Measurements from ENCODE around the gene BMPR1A. TPM values are rescaled to one million over a fixed set of nuclear protein-coding genes. Genes with fewer than 3 reads are reported as not detected.

Gene BMPR1A
- total and polyA plus RNA-seq, 9 of the 15 experiments (the other 6 are each of a cell fraction or from before 2014, with no cell fraction given): 1.6 to 17.5 (median 9.1) TPM

- Histone ChIP-seq H4K20me1 (replicated peaks; ENCODE audit: control insufficient read depth, insufficient read depth, low read length) (no peaks in the 10 kb centered on the region), H3K27ac (ENCODE audit: extremely low read depth, low read depth, low read length) (no peak overlapping the region), H2AFZ (ENCODE audit: low read depth, low read length) (no peak overlapping the region), H3K9me1 (ENCODE audit: control insufficient read depth, insufficient read depth, low read length) (no peaks in the 10 kb centered on the region), H3K36me3 (ENCODE audit: control insufficient read depth, insufficient read depth, low read length) (no peaks in the 10 kb centered on the region), H3K4me3 (no peak overlapping the region), H3K79me2 (ENCODE audit: control insufficient read depth, insufficient read depth, low read length) (no peaks in the 10 kb centered on the region), H3K4me1 (replicated peaks in 1 of 2; ENCODE audit: control insufficient read depth in 2 of 2, insufficient read depth in 2 of 2, low read length in 2 of 2) (peaks cover 9 to 19% of the 10 kb centered on the region in 2 experiments; a peak in 4 of 5 replicates), H3K4me2 (ENCODE audit: insufficient read depth, low read length) (no peak overlapping the region), H3K9ac (ENCODE audit: insufficient read depth in 1 of 2, low read depth in 2 of 2, low read length in 2 of 2) (no peak overlapping the region), H3K9me3 (replicated peaks; ENCODE audit: control insufficient read depth, insufficient read depth, low read depth, low read length) (no peaks in the 10 kb centered on the region), H3K27me3 (ENCODE audit: control insufficient read depth in 2 of 2, insufficient read depth in 2 of 2, low read length in 2 of 2) (no peaks in the 10 kb centered on the region)
- BruUV-seq (replicated peaks): no TSS peak
- no peak for ATAC-seq
- POLR2A ChIA-PET: no interaction called here
- FAIRE-seq: no peak
- CTCF ChIA-PET (ENCODE audit: low intra/inter-chr PET ratio): no interaction called here
- TF ChIP-seq ZNF280A (IDR thresholded peaks at IDR 0.05; ENCODE audit: low read depth, partially characterized antibody) (no peak), DLX4 (CRISPR knock-in tag; IDR thresholded peaks at IDR 0.05) (no peak), SOX6 (IDR thresholded peaks at IDR 0.05) (no peak), SLC30A9 (CRISPR knock-in tag; IDR thresholded peaks at IDR 0.05) (no peak), SFPQ (IDR thresholded peaks at IDR 0.05; ENCODE audit: low read depth, low read length) (no peak), MCM5 (IDR thresholded peaks at IDR 0.05; ENCODE audit: low read depth) (no peak), TRIM28 (IDR thresholded peaks at IDR 0.05) (no peak), MXD1 (CRISPR knock-in tag; IDR thresholded peaks at IDR 0.05; ENCODE audit: borderline replicate concordance, poor library complexity, severe bottlenecking) (no peak), HIVEP1 (CRISPR knock-in tag; IDR thresholded peaks at IDR 0.05) (no peak), CBX5 (IDR thresholded peaks at IDR 0.05; ENCODE audit: borderline replicate concordance, low read depth) (no peak), HNRNPL (IDR thresholded peaks at IDR 0.05; ENCODE audit: low read depth, low read length) (no peak), MYBL2 (IDR thresholded peaks at IDR 0.05; ENCODE audit: low read depth) (no peak), MYBL2 (CRISPR knock-in tag; IDR thresholded peaks at IDR 0.05; ENCODE audit: borderline replicate concordance) (no peak), SRF (CRISPR knock-in tag; IDR thresholded peaks at IDR 0.05) (no peak), KDM4B (IDR thresholded peaks at IDR 0.05; ENCODE audit: borderline replicate concordance in 2 of 2, low read depth in 1 of 2) (no peak), NCOR1 (IDR thresholded peaks at IDR 0.05) (no peak), MTA3 (IDR thresholded peaks at IDR 0.05; ENCODE audit: borderline replicate concordance) (no peak), POLR2B (IDR thresholded peaks at IDR 0.05; ENCODE audit: low read depth, partially characterized antibody) (no peak), SMARCE1 (IDR thresholded peaks at IDR 0.05) (no peak)
- in situ Hi-C loops (cut with MboI): no loop called here
- intact Hi-C loops (cut with micrococcal nuclease): no loop called here
- WGBS (ENCODE audit: insufficient coverage, low coverage, missing lambda C conversion rate): 73% methylated on average over 2 of the region's 20 CpGs
- DNase-seq (ENCODE audit: extremely low read depth in 1 of 4, low spot score in 3 of 4): no peak
Measured at GRCh38 chr10:86970982-86971231, 214.5 kb downstream of the BMPR1A start.

All from K562 (cell line).